ENCODE measurements around the gene SUFU.

The SUFU gene

GRCh38 chr10:102657984-102658724, 154.4 kb downstream of the SUFU start:
- Histone ChIP-seq H3K79me2 (peaks cover 6% of the 10 kb centered on the region), H3K4me3 (ENCODE audit: low read depth, low read length) (no peak overlapping the region), H3K27ac (peak overlapping the region; percentile 65), H3K36me3 (ENCODE audit: control insufficient read depth, insufficient read depth, low read length) (no peaks in the 10 kb centered on the region), H3K9me3 (ENCODE audit: control insufficient read depth, low read length) (no peaks in the 10 kb centered on the region), H3K27me3 (ENCODE audit: control insufficient read depth, insufficient read depth, low read length) (no peaks in the 10 kb centered on the region), H2AFZ (no peak overlapping the region), H3K4me1 (peaks cover 19% of the 10 kb centered on the region), H3K9ac (no peak overlapping the region), H3K4me2 (ENCODE audit: low read length) (no peak overlapping the region)
- no peak for TF ChIP-seq CTCF (IDR thresholded peaks at IDR 0.05)

- H3K27me3 ChIP-seq (ENCODE audit: control insufficient read depth, insufficient read depth, low read length), result no peaks in the 10 kb centered on the region
- H3K4me1 ChIP-seq, result peaks cover 19% of the 10 kb centered on the region
- H3K79me2 ChIP-seq, result peaks cover 1% of the 10 kb centered on the region
- no peak overlapping the region for H3K9ac ChIP-seq
- no peaks in the 10 kb centered on the region for H3K36me3 ChIP-seq (ENCODE audit: control insufficient read depth, insufficient read depth, low read length)
- no peak overlapping the region for H3K4me2 ChIP-seq (ENCODE audit: low read length)
- H3K27ac ChIP-seq, result peak overlapping the region; percentile 65
- H3K4me3 ChIP-seq (ENCODE audit: low read depth, low read length), result no peak overlapping the region
- no peak for TF ChIP-seq CTCF (IDR thresholded peaks at IDR 0.05)
- H2AFZ ChIP-seq, result no peak overlapping the region
- no peaks in the 10 kb centered on the region for H3K9me3 ChIP-seq (ENCODE audit: control insufficient read depth, low read length)
These were observed 155.0 kb downstream of the SUFU start for GRCh38 chr10:102658802-102659201.

- no peak overlapping the region for H3K9ac ChIP-seq
- TF ChIP-seq CTCF (IDR thresholded peaks at IDR 0.05), result no peak
- H3K4me3 ChIP-seq (ENCODE audit: low read depth, low read length), result no peak overlapping the region
- no peaks in the 10 kb centered on the region for H3K27me3 ChIP-seq (ENCODE audit: control insufficient read depth, insufficient read depth, low read length)
- peak overlapping the region; percentile 30 for H2AFZ ChIP-seq
- peak overlapping the region; percentile 1 for H3K4me2 ChIP-seq (ENCODE audit: low read length)
- no peaks in the 10 kb centered on the region for H3K36me3 ChIP-seq (ENCODE audit: control insufficient read depth, insufficient read depth, low read length)
- H3K27ac ChIP-seq, result peak overlapping the region; percentile 51
- peaks cover 24% of the 10 kb centered on the region for H3K4me1 ChIP-seq
- H3K79me2 ChIP-seq, result no peaks in the 10 kb centered on the region
- no peaks in the 10 kb centered on the region for H3K9me3 ChIP-seq (ENCODE audit: control insufficient read depth, low read length)
These were observed 157.3 kb downstream of the SUFU start for GRCh38 chr10:102660888-102661657.

GRCh38 chr10:102661658-102662028, 157.9 kb downstream of the SUFU start:
- H3K9ac ChIP-seq, result no peak overlapping the region
- H3K4me2 ChIP-seq (ENCODE audit: low read length), result no peak overlapping the region
- H3K4me1 ChIP-seq, result peaks cover 26% of the 10 kb centered on the region
- no peak overlapping the region for H3K4me3 ChIP-seq (ENCODE audit: low read depth, low read length)
- TF ChIP-seq CTCF (IDR thresholded peaks at IDR 0.05), result no peak
- H3K9me3 ChIP-seq (ENCODE audit: control insufficient read depth, low read length), result no peaks in the 10 kb centered on the region
- peak overlapping the region; percentile 51 for H3K27ac ChIP-seq
- H3K79me2 ChIP-seq, result no peaks in the 10 kb centered on the region
- no peaks in the 10 kb centered on the region for H3K36me3 ChIP-seq (ENCODE audit: control insufficient read depth, insufficient read depth, low read length)
- H3K27me3 ChIP-seq (ENCODE audit: control insufficient read depth, insufficient read depth, low read length), result no peaks in the 10 kb centered on the region
- peak overlapping the region; percentile 30 for H2AFZ ChIP-seq
